Measurements from ENCODE around the gene TAS2R1.
"Not testable (repeated sequence)": the region's sequence is repeated elsewhere in the genome, so short reads cannot be mapped to it uniquely, and the experiment has no call there.

Gene TAS2R1

DNA sequence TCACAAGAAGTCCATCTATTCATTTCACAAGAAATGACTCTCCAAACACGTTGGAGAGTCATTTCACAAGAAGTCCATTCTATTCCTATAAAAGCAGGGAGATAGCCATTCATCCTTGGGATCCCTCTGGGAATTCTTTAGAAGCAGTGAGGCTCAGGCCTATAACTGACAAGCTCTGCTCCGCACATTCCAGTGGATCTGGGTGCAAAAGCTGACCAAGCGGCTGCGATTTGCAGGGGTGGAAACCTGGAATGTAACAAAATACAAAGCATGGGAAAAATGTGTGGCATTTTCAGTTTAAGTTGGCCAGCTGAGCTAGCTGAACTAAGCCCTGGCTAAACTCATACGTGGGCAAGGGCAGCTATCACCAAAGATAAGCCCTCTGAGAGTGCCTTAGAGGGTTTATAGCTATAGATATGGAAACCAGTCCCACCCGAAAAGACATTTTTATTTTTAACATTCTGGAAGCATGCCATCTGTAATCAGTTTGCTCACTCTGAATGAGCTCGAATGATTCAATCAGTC is 8.7 kb downstream of the TAS2R1 start:
- ATAC-seq = no peak

DNA sequence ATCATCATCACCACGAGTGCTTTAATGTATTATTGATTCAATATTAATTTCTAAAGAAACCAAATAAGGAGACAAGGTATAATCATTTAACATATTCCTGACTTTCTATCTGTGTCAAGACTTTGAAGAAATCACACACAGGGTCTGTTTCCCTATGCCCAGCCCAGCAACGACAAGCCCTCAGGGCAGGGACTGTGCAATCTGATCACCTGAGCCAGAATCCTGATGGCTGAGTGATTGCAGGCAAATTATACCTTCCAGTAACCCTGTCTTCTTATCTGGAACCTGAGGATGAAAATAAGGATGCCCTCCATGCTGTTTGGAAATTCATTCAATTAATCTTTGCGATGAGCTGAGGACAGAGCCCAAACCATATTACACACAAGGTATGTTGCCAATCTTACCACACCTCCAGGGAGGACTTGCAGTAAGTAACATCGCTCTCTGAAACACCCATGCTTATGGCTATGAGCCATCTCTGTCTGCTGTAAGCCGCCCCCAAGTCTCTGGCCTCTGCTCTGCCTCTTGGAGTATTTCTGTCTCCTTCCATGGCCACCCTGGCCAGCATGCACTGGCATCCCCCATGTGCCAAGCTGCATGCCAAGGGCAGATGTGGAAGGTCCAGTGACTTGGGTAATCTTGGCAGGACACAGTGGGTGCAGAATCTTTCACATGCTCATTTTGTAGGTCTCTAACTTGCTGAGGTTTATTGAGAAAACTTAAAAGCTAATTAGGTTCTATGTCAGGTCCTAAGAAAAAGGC is 10.6 kb downstream of the TAS2R1 start:
- no peak for ATAC-seq

DNA sequence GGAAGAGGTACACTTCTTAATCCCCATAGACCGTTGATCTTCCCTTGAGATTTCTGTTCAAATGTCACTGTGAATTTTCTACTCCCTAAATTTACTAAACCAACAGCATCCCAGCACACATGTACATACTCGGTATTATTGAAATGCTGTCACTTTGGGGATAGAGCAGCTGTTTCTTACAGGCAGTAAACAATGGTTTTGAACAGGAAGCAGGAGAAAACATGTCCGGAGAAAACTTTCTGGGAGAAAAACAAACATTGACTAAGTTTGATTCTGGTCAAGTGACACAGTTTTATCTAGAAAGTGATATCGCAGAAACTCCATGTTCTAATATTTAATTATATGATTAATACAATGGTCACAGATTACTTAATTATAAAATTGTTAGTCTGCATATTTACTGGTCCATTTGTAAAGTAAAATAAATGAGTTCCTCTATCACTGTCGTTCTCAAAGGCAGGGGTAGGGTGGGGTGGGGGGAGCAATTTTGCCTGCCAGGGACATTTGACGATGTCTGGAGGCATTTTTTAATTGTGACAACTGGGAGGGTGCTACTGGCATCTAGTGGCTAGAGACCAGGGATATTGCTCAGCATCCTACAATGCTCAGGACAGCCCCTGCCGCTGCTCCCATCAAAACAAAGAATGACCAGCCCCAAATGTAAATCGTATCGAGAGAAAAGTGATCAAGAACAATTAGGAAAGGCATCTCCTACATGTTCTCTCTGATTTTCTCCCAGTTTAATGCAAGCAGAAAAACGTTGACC is 12.2 kb downstream of the TAS2R1 start:
- no peak for ATAC-seq

DNA sequence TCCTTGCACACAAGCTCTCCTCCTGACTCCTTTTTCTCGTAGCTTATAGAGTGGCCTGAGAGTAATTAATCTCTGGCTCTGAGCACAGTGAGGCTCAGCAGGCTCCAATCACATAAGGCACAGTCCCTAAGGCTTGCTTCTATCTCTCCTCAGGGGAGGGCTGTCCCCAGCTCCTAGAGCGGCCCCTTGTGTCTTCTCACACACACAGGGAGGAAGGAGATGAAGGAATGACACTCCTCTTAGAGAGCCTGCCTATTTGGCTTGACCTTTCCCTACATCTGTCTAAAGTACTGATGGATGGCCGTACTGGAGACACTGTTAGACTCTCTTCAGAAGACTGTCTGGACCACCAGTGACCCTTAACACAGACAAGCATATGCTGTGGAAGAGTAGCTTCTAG is 12.9 kb downstream of the TAS2R1 start:
- ATAC-seq = no peak

DNA sequence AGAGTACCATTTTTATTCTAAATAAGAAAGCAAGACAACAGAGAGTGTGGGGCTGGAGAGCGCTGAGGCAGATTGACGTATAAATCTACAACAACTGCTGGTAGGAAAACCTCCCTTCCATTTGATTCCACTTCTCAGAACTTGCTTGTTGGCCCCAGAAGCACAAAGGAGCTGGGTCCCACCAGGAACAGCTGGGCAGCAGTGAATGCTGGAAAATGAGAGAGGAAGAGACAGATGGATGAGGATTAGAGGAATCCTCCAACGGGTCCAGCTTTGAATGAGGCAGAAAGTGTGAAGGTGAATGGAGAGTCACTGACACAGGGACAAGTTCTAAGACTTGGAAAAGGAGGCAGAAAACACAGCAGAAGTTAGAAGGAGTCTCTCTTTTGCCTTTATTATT is 14.8 kb downstream of the TAS2R1 start:
- no peak for ATAC-seq

DNA sequence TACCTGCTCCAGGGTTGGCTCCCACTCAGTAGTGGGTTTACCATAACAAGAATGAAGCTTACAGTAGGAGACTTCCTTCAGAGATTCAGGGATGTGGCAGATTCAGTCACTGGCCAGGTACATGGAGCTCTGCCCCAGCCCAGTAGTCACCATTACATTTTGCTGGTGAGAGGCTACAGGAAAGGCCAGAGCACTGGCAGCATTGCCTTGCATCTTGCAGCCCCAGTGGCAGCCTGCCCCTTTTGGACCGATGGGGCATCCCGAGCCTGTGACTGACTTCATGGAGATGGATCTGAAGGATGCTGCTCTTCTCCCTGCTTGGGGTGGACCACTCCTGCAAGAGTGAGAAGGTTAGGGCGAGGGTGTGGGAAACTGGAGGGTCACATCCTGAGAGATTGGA is 16.8 kb downstream of the TAS2R1 start:
- ATAC-seq = no peak

DNA sequence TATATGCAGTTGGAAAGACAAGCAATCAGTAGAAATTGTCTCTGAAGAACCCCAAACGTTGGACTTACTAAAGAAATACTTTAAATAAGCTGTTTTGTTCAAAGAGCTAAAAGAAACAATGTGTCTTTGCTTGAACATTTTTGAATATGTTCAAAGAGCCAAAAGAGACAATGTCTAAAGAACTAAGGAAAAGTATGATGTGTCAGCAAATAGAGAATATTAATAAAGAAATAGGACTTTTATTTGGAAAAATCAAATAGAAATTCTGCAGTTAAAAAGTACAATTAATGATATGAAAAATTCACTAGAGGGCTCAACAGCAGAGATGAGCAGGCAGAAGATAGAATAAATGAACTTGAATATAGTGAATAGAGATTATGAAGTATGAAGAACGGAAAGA is 19.2 kb downstream of the TAS2R1 start:
- no peak for ATAC-seq

DNA sequence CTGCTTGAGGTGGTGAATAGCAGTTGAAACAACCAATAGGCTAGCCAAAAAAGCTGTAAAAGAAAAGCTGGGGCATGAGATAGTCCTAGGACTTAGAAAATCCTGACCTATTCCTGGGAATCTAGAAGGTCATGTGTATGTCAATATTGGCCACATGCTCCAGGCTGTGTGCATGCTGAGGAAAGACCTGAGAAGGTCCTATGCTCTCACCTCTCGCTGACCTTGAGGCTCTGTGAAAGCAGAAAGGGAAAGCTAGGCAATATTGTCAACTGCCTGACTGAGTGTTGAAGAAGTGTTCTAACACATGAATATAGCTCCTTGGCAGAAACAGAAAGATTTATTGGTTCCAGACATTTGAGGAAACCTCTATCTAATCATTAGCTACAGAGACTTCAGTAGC is 19.8 kb downstream of the TAS2R1 start:
- no peak for ATAC-seq

DNA sequence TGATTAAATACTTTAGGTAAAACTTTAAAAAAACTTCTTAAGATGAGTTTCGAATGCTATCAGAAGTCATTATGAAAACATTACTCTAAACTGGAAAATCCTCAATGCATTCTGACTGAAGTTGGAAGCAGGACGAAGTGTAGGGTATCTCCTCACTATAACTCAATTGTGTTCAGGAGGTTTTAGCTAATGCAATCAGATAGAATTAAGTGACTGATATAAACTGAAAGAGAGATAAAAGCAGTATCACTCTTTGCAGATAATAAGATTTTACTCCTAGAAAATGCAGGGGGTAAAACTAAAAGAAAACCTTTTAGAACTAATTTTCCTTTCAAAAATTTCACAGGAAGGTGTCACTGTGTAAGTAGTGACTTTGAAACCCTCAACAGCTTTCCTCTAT is 22.1 kb downstream of the TAS2R1 start:
- ATAC-seq = no peak

DNA sequence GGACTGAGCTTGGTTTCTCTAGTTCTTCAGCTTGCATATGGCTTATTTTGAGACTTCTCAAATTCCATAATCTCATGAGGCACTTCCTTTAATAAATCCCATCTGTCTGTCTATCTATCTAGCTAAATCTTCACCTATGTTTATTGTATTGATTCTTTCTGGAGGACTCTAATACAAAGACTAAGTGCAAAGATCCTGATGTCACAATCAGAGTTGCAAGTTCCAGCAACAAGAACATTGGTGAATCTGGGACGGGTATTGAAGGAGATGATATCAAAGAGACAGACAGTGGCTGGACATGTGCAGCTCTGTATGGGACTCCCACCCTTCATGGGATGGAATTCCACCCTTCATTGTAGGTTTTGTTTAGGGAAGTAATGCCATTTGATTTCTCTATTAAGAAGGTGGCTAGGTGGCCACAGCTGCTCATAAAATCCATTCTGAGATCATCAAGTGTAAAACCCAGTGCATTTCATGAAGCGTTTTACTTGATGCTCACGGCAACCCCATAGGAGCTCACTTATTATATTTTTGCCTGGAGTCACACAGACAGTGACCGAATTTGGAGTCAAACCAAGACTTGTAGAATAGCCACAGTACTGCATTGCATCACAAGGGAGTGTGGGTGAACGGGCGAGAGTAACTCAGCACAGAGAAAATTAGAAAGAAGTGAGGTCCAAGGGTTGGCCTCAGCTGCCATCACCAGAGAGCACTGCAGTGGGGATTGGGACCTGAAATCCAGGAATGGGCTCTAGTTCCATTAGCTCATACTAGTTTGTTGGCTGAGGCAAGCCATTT is 24.9 kb downstream of the TAS2R1 start:
- ATAC-seq = no peak

DNA sequence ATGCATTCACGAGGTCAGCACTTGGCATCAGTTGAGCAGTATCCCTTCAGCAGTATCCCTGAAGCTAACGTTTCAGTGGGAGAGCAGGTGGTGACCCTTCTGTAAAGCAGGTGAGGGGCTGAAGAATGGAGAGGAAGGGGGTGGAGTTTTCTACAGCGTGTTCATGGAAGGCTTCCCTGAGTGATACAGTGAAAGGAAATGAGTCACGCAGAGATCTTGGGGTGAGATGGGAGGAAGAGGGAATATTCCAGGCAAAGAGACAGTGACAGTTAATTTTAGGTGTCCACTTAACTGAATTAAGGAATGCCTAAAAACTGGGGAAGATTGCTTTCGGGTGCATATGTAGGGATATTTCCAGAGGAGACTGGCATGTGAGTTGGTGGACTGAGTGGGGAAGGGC is 25.7 kb downstream of the TAS2R1 start:
- ATAC-seq = no peak

DNA sequence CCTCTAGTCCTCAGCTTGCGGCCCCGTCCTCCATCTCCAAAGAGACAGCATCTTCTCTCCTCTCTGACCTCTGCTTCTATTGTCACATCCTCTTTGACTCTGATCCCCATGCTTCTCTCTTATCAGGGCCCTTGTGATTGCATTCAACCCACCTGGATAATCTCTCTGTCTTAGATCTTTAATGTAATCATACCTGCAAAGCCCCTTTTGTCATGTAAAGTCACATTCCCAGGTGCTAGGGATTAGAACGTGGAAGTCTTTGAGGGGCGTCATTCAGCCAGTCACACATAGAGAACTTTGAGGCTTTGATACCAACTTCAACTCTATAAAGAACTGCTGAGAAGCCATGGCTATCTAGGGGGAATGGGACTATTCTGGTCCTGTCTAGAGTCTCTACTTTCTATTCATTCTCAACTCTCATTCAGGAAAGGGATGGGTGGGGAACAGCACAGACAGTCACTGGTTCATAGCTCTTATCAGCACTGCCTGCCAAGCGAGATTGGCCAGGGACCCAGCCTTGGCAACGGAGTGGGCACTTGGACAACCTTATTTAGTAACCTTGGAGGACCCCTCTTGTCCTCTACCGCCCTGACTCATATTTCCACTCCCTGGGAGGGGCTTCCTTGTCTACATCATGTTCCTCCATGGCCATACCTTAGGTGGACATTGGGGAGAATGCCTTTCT is 29.0 kb downstream of the TAS2R1 start:
- no peak for ATAC-seq

DNA sequence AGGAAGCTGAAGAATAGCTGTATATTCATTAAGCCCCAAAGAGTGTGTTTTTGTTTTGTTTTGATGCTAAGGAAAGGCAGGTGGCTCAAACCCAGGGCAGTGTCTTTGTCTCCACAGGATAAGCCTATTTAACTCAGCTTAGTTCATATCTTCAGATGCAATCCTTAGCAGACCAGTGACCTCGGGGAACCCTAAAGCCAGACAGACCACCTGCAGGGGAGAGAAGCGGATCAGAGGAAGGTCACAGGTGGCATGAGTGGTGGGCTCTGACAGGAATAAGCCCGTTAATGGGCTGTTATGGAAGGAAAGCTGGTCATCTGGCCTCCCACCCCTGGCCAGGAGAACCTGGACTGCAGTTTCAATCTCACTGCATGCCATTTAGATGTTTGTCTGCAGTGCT is 30.8 kb downstream of the TAS2R1 start:
- no peak for ATAC-seq

DNA sequence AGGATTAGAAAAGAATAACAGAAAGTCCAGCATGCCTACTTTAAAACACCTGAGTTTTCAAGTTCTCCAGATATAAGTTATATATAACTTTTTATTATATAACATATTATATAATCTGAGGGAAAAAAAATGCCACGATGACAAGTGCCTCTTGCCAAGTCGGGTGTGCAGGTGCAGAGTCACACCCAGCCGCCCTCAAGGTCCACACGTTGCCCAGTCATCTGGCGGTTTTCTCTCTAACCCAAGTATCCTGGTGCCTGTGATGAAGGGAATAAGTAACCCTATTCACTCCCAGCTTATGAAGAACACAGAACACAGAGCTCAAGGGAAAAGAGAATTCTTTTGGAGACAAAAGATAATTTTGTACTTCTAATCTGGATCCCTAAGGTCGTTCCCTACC is 31.8 kb downstream of the TAS2R1 start:
- ATAC-seq = not testable (repeated sequence)

DNA sequence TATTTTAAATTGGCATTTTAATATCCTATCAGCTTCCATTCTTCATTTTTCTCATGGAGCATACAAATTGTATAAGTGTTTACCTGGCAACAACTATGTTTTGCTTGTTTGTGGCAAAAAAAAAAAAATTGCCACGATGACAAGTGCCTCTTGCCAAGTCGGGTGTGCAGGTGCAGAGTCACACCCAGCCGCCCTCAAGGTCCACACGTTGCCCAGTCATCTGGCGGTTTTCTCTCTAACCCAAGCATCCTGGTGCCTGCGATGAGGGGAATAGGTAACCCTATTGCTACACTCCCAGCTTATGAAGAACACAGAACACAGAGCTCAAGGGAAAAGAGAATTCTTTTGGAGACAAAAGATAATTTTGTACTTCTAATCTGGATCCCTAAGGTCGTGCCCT is 32.8 kb downstream of the TAS2R1 start:
- ATAC-seq = not testable (repeated sequence)

DNA sequence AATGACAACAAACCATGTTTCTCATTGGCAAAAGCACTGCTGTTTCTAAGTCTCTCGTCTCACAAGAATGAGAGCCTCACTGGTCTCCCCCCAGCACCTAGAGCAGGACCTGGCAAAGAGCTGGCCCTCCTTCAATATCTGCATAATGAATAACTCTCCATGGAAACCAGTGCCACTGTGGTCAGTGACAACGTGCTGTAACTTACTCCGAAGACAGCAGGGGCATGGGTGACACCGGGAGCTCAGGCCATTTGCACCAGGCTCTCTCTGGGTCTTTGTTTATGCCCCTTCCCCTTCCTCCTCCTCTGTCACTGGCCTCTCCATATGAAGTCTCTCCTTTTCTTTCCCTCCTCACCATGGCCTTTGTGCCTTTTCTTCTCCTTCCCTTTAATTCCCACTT is 33.3 kb downstream of the TAS2R1 start:
- no peak for ATAC-seq

DNA sequence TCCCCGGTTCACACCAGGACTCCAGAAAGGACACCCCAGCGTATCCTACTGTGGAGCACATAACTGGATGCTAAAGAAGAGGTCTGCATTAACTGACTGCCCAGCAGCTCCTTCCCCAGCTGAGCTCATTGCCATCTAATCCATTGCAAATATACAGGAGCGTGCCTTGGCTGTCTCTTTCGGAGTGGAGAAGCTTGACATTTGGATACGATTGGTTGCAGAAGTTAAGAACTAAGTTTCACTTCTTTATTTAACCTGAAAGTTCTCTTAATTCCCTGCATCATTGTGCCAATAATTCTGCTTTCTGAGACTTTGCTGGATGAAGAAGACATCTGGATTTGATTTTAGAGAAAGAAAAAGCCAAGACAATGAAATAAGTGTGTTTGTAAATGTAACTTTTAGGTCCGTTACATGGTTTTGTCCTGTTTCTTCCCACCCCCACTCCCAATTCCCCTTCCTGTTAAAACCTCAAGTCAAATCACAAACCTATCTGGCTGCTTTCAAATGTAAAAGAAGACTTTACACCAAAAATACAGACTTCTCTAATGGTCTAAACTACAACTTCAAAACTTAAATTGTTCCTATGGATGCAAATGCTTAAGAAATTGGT is 33.9 kb downstream of the TAS2R1 start:
- ATAC-seq = no peak

DNA sequence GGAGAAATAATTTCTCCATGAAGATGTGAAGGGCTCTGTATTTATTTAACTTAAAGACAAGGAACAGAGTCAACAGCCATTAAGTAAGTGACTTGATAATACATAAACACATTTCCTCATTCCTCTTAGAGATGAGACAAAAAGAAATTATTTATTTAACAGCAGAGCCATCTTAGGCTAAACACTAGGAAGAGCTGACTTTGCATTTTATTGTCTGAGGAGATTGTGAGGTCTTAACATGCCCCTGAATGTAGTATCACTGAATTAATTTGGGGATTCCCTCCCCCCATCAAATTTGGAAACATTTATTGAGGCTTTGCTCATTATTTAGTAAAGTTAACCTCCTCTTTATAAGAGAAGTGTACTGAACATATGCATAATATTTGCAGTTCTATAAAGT is 35.2 kb downstream of the TAS2R1 start:
- no peak for ATAC-seq

DNA sequence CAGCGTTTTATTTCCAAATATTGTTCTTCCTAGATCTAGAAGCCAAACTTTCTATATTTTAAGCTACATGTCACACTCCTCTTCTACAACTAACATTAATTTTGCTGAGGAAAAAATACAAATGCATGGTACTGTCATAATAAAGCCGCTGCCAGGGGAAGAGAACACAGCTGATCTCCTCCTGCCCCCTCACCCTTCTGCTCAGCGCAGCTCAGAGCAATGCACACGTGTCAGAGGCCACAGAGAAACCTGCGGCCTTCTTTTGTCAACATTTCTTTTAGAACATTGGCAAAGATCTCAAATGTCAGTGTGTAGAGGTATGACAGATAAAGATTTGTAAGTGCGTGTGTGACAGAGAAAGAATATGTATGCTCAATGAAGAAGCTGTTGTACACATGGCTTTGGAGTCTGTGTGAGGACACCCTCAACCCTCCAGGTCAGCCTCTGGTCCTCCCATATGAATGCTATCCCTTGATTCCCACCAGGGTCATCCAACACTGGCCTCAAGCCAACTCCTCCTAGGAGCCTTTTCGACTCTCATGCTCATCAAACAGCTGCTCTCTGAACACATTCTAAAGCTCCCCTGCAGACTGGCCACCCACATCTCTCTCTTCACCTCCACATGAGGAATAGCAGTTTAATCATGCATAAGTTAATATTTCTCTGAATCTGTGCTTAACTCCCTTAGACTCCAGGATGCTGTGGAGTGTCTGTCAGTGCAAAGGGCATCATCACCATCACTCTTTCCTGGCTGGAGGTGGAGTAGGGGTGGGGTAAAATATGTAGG is 40.9 kb downstream of the TAS2R1 start:
- no peak for ATAC-seq

DNA sequence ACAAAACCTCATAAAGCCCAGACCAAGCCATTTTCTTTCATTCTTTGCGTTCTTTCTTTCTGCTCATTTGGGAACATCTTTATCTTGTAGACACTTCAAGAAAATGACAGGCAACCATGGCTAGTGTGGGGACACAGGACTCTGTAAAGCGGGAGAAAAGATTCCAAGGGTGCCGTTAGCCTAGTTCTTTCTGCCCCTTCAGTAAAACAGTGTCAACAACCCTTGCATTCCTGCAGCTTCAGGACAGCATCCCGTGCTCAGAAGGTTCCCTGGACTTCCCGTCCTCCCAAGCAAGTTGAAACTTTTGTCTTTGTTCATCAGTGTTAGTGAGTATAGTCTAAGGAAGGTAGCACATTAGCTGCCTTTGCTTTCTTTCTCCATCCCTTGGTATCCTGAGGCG is 41.9 kb downstream of the TAS2R1 start:
- no peak for ATAC-seq

DNA sequence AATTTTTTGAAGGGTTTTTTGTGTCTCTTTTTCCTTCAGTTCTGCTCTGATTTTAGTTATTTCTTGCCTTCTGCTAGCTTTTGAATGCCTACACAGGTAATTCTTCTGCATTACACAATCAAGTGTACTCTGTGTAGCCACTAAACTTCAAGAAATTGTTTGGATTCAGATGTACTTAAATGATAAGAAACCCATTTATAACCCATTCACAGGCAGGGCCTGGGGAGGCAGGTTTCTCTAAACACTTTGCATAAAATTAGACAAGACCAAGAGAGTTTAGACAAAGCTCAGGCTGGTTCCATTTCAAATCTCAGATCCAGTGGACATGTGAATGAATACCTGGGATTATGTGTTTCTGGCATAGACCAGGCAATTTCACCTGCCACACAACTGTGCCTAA is 43.0 kb downstream of the TAS2R1 start:
- ATAC-seq = no peak

DNA sequence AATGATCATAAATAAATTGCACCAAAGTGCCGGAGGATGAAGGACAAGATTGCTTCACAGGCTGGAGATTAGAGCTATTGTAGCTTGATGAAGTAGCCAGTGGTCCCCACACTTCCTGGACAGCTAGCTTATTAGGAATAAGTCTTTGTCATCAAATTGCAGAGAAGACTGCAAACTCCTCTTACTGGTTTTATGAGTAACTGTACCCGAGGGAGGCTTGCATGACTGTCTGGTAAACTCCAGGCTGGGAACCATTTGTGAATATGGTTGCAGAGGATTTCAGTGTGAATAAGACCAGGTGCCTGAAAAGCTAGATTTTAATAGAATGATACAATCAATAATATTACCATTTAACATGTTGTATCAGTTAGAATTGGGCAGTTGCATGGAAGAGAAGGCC is 47.7 kb downstream of the TAS2R1 start:
- no peak for ATAC-seq
